CD4-positive, alpha-beta T cell (primary cell): ENCODE measurements around the gene LARP7. TPM values are rescaled to one million over a fixed set of nuclear protein-coding genes. Genes with fewer than 3 reads are reported as not detected.

ENCODE experiments used
- ATAC-seq: fragments of 200-7000 bp; cut with Tn5 transposase; one replicate; pipeline ENCODE4 v1.10.0; 2022; ENCODE audit warnings: mild to moderate bottlenecking; ENCODE audit not compliant: poor library complexity
- CTCF ChIA-PET: fragments of 350-600 bp; sonication (Branson Sonifier 250); formaldehyde crosslinking; loops from one replicate; lab custom pipeline; 2021; ENCODE audit warnings: antibody characterized with exemption, inconsistent platforms; lab: Charles Lee
- POLR2A ChIA-PET: fragments of 350-600 bp; sonication (Branson Sonifier 250); formaldehyde crosslinking; loops from one replicate; lab custom pipeline; 2021; ENCODE audit warnings: antibody characterized with exemption, inconsistent platforms; lab: Charles Lee
- DNase-seq, 14 experiments: peaks; one replicate each; pipeline ENCODE4 v3.0.0-alpha.2; 2013 to 2020; ENCODE audit warnings: mixed read lengths in 2 of 14
- H3K27ac ChIP-seq, 2 donors: one replicate each; pipeline versions ENCODE4 v1.5.1 to v1.7.0; 2013; ENCODE audit warnings: low read length in 2 of 2, low read depth in 1 of 2, mild to moderate bottlenecking in 1 of 2
- H3K27me3 ChIP-seq, 2 experiments: 1 replicate in 1 of 2; 2 replicates in 1 of 2; pipeline versions ENCODE4 v1.6.1 to v1.7.0; 2013; ENCODE audit warnings: low read length in 2 of 2, control low read depth in 1 of 2, mild to moderate bottlenecking in 1 of 2, moderate library complexity in 1 of 2; ENCODE audit not compliant: insufficient read depth in 2 of 2, control insufficient read depth in 1 of 2
- H3K36me3 ChIP-seq: one replicate; pipeline ENCODE4 v1.6.1; 2013; ENCODE audit warnings: low read length, control low read depth; ENCODE audit not compliant: insufficient read depth
- H3K4me1 ChIP-seq: one replicate; pipeline ENCODE4 v1.6.1; 2013; ENCODE audit warnings: low read length, control low read depth; ENCODE audit not compliant: insufficient read depth
- H3K4me3 ChIP-seq: one replicate; pipeline ENCODE4 v1.5.1; 2013; ENCODE audit warnings: mild to moderate bottlenecking, low read length, moderate library complexity
- H3K9me3 ChIP-seq, 2 experiments: 1 replicate in 1 of 2; 2 replicates in 1 of 2; pipeline versions ENCODE4 v1.6.1 to v1.7.0; 2013; ENCODE audit warnings: low read length in 2 of 2, mild to moderate bottlenecking in 2 of 2, control low read depth in 1 of 2, moderate library complexity in 1 of 2; ENCODE audit not compliant: control insufficient read depth in 1 of 2, insufficient read depth in 1 of 2
- H3K27ac Mint-ChIP-seq: one replicate; pipeline ENCODE4 v1.8.0; 2020; ENCODE audit warnings: mixed read lengths
- H3K27me3 Mint-ChIP-seq: one replicate; pipeline ENCODE4 v1.8.0; 2021; ENCODE audit warnings: mixed read lengths
- H3K36me3 Mint-ChIP-seq: one replicate; pipeline ENCODE4 v1.8.0; 2021; ENCODE audit warnings: low read depth, mixed read lengths
- H3K4me1 Mint-ChIP-seq: one replicate; pipeline ENCODE4 v1.8.0; 2021; ENCODE audit warnings: low read depth, mixed read lengths
- H3K4me3 Mint-ChIP-seq: one replicate; pipeline ENCODE4 v1.8.0; 2020; ENCODE audit warnings: mild to moderate bottlenecking, mixed read lengths
- H3K9me3 Mint-ChIP-seq: one replicate; pipeline ENCODE4 v1.8.0; 2020; ENCODE audit warnings: mixed read lengths
- intact Hi-C, 2 experiments: fragments of 100-400 bp; cut with DNase I in 1 of 2; cut with micrococcal nuclease in 1 of 2; formaldehyde crosslinking; loops; one replicate each; pipeline versions ENCODE4 v1.15.1 to v1.9.0; 2023 to 2025; cut with DNase I, micrococcal nuclease
- total RNA-seq, 174 experiments: library from RNA in 2 of 174; stranded (reverse) in 2 of 174; gene quantifications; one replicate each; pipeline ENCODE4 v1.2.3 and lab custom pipeline; 2021 to 2026
- TF ChIP-seq, protein P1 (sequence below): fragments of 200-600 bp; IDR thresholded peaks from one replicate; pipeline ENCODE4 v1.8.0; 2022; ENCODE audit warnings: antibody characterized with exemption, mild to moderate bottlenecking

The LARP7 gene
- total RNA-seq, 2 experiments from 2014 or later: 42.9 to 43.5 TPM

DNA sequence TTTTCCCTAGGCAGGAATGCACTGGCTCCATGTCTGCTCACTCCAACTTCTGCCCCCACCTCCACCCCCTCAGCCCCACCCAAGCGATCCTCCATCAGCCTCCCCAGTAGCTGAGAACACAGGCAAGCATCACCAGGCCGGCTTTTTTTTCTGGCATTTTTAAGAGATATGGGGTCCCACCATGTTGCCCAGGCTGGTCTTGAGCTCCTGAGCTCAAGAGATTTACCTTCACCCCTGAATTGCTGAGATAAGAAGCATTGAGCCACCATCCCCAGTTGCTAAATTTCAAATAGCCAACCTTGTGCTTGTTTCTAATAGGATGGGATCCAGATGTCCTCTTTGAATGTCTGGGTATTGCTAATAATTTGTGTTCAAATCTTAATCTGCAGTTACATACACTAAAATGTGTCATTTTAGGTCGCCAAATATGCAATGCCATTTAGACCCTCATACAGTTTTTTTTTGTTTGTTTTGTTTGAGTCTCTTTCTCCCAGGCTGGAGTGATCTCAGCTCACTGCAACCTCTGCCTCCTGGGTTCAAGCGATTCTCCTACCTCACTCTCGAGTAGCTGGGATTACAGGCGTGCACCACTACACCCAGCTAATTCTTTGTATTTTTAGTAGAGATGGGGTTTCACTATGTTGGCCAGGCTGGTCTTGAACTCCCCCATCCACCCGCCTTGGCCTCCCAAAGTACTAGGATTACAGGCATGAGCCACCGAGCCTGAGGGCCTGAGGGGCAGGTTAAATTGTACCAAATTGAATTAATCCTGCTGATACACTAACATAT, 8.8 kb downstream of the LARP7 start:
- ChIA-PET CTCF (no interaction called here), POLR2A (no interaction called here)
- H3K4me3 Mint-ChIP-seq: no peak overlapping the region
- Histone ChIP-seq H3K4me3 (no peak overlapping the region), H3K4me1 (no peaks in the 10 kb centered on the region), H3K9me3 (no peaks in the 10 kb centered on the region), H3K27me3 (no peaks in the 10 kb centered on the region), H3K36me3 (peaks cover 69% of the 10 kb centered on the region), H3K27ac (no peak overlapping the region)
- no peaks in the 10 kb centered on the region for H3K9me3 Mint-ChIP-seq
- TF ChIP-seq, protein P1, sequence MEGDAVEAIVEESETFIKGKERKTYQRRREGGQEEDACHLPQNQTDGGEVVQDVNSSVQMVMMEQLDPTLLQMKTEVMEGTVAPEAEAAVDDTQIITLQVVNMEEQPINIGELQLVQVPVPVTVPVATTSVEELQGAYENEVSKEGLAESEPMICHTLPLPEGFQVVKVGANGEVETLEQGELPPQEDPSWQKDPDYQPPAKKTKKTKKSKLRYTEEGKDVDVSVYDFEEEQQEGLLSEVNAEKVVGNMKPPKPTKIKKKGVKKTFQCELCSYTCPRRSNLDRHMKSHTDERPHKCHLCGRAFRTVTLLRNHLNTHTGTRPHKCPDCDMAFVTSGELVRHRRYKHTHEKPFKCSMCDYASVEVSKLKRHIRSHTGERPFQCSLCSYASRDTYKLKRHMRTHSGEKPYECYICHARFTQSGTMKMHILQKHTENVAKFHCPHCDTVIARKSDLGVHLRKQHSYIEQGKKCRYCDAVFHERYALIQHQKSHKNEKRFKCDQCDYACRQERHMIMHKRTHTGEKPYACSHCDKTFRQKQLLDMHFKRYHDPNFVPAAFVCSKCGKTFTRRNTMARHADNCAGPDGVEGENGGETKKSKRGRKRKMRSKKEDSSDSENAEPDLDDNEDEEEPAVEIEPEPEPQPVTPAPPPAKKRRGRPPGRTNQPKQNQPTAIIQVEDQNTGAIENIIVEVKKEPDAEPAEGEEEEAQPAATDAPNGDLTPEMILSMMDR: no peak
- ATAC-seq (no peak), DNase-seq (no peak)
- peaks cover 82% of the 10 kb centered on the region for H3K36me3 Mint-ChIP-seq
- intact Hi-C loops: no loop called here
- H3K27me3 Mint-ChIP-seq: no peaks in the 10 kb centered on the region
- H3K27ac Mint-ChIP-seq: no peak overlapping the region
- H3K4me1 Mint-ChIP-seq: peaks cover 24% of the 10 kb centered on the region

DNA sequence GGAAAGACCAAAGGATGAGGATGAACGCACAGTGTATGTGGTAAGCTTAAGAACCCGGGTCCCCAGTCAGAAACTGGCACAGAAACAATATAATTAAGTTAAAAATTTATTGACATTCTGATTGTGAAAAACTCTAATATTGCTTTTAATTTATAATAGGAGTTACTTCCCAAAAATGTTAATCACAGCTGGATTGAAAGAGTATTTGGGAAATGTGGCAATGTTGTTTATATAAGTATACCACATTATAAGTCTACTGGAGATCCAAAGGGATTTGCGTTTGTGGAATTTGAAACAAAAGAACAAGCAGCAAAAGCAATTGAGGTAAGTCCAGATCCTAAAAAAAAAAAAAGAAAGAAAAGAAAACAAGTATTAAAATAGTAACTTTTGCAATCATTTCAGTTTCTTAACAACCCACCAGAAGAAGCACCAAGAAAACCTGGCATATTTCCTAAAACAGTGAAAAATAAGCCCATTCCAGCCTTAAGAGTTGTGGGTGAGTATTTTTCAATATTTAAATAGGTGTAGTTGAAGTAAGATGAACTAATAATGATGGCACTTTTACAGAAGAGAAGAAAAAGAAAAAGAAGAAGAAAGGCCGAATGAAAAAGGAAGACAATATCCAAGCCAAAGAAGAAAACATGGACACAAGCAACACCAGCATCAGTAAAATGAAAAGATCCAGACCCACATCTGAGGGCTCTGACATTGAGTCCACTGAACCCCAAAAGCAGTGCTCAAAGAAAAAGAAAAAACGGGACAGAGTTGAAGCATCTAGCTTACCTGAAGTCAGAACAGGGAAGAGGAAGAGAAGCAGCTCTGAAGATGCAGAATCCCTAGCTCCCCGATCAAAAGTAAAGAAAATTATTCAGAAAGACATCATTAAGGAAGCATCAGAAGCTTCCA, 9.9 kb downstream of the LARP7 start:
- Mint-ChIP-seq H3K4me1 (peaks cover 14% of the 10 kb centered on the region), H3K4me3 (no peak overlapping the region), H3K27me3 (no peaks in the 10 kb centered on the region), H3K27ac (no peak overlapping the region), H3K36me3 (peaks cover 80% of the 10 kb centered on the region), H3K9me3 (no peaks in the 10 kb centered on the region)
- Histone ChIP-seq H3K4me1 (no peaks in the 10 kb centered on the region), H3K9me3 (no peaks in the 10 kb centered on the region), H3K27me3 (no peaks in the 10 kb centered on the region), H3K4me3 (no peak overlapping the region), H3K36me3 (peaks cover 77% of the 10 kb centered on the region), H3K27ac (no peak overlapping the region)
- no peak for DNase-seq
- CTCF ChIA-PET: no interaction called here
- POLR2A ChIA-PET: no interaction called here
- intact Hi-C loops: no loop called here
- TF ChIP-seq, protein P1: no peak
- ATAC-seq: no peak

DNA sequence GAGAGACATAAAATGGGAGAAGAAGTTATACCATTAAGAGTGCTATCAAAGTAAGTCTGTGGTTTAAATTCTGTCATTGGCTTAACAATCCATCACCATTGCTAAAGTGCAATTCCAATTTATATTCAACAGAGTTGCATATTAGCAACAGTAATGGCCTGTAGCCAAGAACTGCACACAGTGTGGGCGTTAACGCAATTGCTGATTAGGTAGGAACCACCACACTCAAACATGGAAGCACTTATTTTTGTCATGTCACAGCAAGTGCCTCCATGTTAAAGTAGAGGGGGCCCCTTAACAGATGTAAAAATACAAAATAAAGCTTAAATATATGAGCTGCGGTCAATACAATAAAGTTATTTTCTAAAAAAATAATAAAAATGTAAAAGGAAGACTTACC, 10.8 kb downstream of the LARP7 start:
- Mint-ChIP-seq H3K4me3 (no peak overlapping the region), H3K4me1 (peaks cover 5% of the 10 kb centered on the region), H3K9me3 (no peaks in the 10 kb centered on the region), H3K27me3 (no peaks in the 10 kb centered on the region), H3K27ac (no peak overlapping the region), H3K36me3 (peaks cover 80% of the 10 kb centered on the region)
- no peak overlapping the region for H3K4me3 ChIP-seq
- H3K4me1 ChIP-seq: no peaks in the 10 kb centered on the region
- ChIA-PET CTCF (no interaction called here), POLR2A (no interaction called here)
- no peaks in the 10 kb centered on the region for H3K27me3 ChIP-seq
- H3K36me3 ChIP-seq: peaks cover 82% of the 10 kb centered on the region
- no peak for ATAC-seq
- intact Hi-C loops: no loop called here
- H3K9me3 ChIP-seq: no peaks in the 10 kb centered on the region
- TF ChIP-seq, protein P1: no peak
- no peak overlapping the region for H3K27ac ChIP-seq
- no peak for DNase-seq
